SK-N-DZ (cell line): Measurements from ENCODE around the gene LIMCH1.

ENCODE experiments used
- DNase-seq: peaks from one replicate; pipeline ENCODE4 v3.0.0-alpha.2; 2015; ENCODE audit warnings: low spot score

Gene LIMCH1

DNA sequence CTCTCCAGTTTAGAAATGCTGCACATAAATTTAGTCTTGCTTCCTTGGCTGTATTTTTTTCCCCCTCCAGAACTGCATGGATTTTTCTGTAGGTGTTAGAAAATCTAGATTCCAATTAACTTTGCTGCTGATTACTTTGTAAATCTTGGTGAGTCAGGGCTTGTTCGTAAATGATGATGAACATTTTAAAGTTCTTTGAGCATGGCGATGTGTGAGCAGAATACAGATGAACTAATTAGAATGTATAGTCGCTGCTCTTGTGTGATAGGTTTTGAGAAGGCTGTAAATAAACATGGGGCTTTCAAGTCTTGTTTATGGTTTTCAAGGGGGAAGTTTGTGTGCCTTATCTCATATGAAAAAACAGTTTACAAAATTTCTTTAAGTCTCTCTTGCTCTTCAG lies 23.3 kb downstream of the LIMCH1 start:
- DNase-seq = no peak

GRCh38 chr4:41567186-41567585 lies 29.2 kb downstream of the LIMCH1 start:
- no peak for DNase-seq

DNA sequence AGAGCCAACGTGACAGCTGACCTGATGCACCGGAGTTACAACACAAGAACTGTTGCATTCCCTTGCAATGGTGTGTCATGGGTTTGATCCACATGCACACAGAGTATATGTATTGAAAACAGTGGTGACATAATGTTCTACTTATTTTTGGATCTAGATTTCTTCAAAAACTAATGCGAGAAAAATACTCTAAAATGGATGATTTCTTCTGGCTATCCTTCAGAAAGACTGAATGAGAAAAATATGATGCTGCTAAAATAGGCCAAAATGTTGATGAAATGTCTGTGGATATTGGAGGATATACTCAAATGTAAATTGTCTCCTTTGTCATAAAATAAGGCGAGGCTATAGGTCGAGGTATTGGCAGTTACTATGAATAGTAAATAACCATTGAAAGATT lies 30.4 kb downstream of the LIMCH1 start:
- no peak for DNase-seq

DNA sequence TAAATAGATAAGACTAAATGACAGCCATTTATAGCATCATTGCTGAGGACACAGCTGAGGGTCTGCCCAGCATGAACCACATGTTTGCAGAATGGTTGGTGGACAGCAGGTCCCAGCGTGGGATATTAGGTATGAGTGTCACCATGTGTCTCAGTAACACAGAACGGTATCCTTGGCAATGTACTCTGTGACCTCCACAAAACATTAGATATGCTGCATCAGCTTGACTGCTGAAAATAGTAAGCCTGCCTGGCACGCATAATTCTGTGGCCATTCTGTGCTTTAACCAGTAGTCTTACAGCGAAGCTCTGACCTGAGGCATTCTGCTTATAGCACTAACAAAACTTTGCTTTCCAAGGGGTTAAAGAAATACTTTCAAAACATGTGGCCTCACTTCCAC lies 32.0 kb downstream of the LIMCH1 start:
- no peak for DNase-seq

- no peak for DNase-seq
Measured at GRCh38 chr4:41571422-41571821, 33.5 kb downstream of the LIMCH1 start.

DNA sequence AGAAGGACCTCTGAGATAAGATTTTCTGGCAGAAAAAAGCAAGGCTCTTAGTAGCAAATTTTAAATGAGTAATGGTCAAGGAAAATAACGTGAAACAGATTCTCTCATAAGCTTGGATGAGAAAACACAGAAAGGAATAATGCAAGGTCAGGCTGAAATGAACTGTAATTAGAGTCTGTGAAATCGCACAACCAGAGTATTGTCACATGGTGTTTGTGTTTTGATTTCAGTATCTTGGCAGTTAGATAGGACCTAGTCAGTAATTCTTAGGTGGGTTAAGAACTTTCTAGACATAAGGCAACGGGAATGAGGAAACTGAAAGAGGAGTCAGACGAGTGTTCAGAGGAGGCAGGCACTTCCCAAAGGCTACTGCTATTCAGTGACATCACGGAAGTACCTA lies 34.6 kb downstream of the LIMCH1 start:
- no peak for DNase-seq

- no peak for DNase-seq
Measured at GRCh38 chr4:41572956-41573355, 35.0 kb downstream of the LIMCH1 start.

DNA sequence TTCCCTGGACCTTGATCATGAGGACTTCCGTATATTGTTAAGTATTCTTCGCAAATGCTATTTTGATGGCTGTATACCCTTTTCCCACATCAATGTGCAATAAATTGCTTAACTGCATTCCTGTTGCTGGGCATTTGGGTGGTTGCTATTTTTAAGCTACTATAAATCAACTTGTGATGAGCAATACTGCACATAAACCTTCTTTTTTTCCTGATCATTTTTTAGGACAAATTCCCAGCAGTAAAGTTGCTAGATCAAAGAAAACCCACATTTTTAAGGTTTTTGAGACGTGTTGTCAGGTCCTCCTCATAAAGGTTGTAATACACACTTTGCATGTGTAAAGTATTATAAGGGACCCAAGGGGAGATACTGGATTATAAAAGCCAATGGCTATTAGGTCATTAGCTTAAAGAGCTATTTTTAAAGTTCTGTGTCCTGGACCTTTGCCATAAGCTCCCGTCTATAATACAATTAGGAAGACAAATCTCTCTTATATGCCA lies 35.6 kb downstream of the LIMCH1 start:
- DNase-seq = no peak

DNA sequence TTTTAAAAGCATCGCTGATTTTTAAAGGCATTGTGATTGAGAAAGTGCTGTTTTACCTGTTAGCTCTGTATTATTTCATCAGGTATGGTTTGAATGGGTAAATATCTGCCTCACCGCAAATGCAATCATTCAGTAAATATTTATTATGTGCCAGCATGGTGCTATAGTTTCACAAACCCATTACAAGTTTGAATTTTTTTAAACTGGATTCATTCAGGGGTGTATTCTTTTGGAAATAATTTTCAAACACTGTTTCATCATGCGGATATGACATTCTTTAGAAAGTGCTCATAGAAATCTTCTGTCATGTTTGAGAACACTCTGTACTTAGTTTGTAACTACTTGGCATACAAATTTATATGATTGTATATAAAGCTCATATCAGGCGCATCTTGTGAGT lies 37.2 kb downstream of the LIMCH1 start:
- DNase-seq = no peak

GRCh38 chr4:41575665-41576064 lies 37.7 kb downstream of the LIMCH1 start:
- no peak for DNase-seq

DNA sequence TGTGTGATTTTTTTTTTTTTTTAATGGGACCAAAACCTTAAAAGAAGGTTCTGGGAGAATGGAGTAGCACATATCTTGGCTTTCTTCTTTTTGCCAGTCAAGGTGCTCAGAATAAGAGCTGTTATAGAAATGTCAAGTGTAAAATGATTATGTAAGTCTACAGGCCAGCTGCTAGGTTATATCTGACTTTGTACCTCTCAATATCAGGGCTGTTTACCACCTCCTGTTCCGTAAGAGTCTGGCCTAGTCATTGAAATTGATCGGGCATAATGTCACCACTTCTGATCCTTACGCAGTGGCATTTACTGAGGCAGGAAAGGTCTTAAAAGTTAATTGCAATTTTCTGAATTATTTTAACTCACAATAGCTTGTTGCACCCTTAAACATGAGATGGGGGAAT lies 41.1 kb downstream of the LIMCH1 start:
- DNase-seq = no peak

DNA sequence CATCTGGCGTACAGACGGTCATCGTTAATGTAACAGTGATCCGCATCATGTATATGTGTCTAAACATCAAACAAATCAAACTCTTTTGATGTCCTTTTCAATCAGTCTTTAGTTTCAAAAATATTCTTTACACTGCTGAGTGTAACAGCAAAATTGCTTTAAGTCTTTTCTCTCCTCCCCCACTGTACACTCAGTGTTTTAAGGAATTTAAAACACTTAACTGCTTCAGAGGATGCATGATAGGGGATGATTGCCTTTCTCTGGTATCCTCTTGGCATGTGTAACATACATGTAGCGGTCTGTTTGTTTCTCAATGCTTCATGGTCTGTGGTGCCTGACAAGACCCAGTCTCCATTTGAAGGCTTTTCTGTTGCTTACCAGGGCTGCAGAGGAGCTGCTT lies 41.6 kb downstream of the LIMCH1 start:
- no peak for DNase-seq

GRCh38 chr4:41580007-41580406 lies 42.0 kb downstream of the LIMCH1 start:
- DNase-seq = no peak

DNA sequence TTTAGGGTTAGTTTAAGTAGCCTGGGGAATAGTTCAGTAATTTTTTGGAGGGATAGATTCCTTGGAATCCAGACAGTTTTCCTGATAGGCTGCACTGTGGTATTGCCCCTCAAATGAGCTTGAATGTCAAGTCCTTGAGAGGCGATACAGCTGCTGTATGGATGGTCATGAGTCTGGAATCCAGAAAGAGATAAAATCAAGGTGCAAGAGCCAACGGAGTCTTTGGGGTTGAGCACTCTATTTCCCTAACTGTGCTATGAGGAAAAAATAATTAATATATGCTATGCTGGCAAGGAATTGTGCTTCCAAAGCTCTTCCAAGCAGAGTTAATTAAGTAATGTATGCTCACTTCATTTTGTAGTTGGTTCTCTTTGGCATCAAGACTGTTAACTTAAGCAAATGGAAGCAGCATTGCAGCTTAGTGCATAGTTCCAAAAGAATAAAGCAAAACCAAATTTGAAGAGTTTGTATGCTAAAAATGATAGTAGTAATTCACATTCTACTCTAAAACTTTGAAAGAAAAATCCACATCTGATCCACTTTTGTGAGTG lies 48.8 kb downstream of the LIMCH1 start:
- no peak for DNase-seq

GRCh38 chr4:41587286-41587685 lies 49.3 kb downstream of the LIMCH1 start:
- no peak for DNase-seq

- no peak for DNase-seq
Measured at GRCh38 chr4:41590591-41590990, 52.6 kb downstream of the LIMCH1 start.

- no peak for DNase-seq
Measured at GRCh38 chr4:41594432-41594831, 56.5 kb downstream of the LIMCH1 start.

- DNase-seq = no peak
Measured at GRCh38 chr4:41597494-41597893, 59.5 kb downstream of the LIMCH1 start.

GRCh38 chr4:41598580-41598979 lies 60.6 kb downstream of the LIMCH1 start:
- no peak for DNase-seq

DNA sequence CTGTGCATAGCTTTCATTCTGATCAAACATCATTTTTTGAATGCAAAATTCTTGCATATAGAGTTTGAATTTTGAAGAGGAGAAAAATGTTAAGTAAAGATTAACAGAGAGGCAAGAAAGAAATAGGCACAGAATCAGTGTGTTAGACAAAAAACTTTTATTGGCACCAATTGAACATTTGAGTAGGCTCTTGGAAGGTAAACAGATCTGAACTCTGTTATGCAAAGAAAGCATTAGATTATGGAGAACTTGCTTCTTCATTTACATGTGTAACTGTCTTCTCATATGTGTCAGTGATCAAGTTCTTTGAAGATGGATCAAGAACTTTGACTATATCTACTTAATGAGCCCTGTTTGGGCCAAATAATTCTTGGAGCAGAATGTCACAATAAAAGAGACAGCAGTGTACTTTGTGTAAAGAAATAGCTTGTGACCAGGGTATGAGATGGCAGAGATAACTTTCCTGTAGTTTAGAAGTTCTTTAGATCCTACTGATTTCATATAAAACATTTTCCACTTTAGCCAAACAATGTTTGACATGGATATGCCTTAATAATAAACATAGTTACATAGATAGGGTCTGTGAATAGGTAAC lies 61.3 kb downstream of the LIMCH1 start:
- no peak for DNase-seq

- DNase-seq = no peak
Measured at GRCh38 chr4:41600243-41600912, 62.4 kb downstream of the LIMCH1 start.

DNA sequence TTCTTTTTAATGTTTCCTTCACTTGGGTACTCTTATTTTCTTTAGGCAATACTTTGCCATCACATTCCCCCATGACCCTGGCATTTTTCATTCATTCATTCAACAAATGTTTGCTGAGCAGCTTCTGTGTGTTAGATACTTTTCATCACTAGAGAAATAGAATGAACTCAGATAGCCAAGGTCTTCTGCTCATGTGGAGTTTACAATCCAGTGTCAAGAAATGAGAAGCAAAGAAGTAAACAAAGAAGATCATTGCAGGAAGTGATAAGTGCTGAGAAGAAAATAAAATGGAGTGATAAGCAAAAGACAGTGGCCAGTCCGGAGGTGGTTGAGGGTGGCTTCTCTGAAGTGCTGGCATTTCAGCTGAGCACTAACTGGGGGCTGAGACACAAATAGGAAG lies 63.1 kb downstream of the LIMCH1 start:
- no peak for DNase-seq

DNA sequence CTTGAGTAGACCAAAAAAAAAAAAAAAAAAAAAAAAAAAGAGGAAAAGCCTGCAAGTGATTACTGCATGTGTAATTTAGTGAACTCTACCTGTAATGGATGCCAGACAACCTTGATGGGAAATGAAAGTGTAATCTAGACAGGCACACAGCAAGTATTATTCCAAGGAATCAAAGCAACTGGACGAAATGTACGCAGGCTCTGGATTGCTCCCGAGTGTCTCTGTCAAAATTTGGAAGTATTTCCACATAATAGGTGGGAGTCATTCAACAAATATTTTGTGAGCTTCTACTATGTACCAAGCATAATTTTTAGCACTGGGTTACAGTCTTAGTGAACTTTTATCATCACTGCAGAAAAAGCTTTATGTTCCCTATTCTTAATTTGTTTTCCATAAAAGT lies 64.2 kb downstream of the LIMCH1 start:
- no peak for DNase-seq
